GM12872 (cell line): ENCODE data around the gene GAS5.

Source experiments
- CTCF ChIP-seq: IDR thresholded peaks from 3 replicates; pipeline ENCODE4 v1.5.1; 2011; ENCODE audit warnings: low read depth, mild to moderate bottlenecking, low read length, moderate library complexity; ENCODE audit not compliant: insufficient read depth

Gene GAS5

DNA sequence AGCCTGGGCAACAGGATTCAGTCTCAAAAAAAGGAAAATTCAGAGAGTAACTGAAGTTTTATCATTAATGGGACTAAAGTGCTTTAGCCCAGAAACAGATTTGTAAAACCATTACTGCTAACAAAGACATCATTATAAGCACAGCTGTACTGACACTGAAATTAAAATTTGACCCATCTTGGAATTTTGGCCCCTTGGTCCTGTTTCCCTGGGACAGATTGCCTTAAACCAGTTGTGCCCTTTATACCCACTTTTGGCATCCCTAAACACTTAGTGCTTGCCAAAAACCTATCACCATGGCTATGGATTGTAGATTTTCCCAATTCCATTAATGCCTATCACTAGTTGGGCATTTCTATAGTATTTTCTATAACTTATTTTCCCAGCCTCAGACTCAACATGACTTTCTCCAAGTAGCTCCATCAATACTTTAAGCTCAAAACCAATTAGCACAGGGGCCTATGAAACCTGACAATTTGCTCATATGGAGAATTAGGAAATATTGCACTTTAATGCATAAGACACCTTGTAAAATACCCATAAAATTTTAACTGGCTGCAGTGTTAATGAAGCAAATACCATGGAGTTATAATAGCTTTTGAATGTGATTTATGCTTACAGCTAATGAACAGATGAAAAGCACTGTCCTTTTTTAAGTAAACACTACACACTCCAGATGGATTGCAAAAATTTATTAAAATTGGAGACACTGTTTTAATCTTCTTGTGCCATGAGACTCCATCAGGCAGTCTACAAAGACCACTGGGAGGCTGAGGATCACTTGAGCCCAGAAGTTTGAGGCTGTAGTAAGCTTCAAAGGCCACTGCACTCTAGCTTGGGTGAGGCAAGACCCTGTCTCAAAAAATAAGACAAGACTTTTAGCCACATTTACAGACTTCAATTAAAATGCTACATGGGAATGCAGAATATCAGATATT lies 4.3 kb downstream of the GAS5 start:
- TF ChIP-seq CTCF: no peak

DNA sequence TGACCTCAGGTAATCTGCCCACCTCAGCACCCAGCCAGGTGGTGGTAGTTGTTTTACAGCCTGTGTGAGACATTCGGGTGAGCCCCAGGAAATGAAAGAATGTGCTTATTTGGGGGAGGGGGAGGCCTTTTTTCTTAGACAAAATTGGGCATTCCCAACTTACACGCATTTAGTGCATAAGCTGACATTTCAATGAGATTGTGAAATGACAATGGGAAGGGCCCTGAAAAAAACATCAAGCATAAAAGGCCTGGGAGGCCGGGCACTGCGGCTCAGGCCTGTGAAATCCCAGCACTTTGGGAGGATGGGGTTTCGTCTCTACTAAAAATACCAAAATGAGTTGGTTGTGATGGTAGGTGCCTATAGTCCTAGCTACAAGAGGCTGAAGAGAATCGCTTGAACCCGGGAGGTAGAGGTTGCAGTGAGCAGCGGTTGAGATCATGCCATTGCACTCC lies 5.0 kb downstream of the GAS5 start:
- TF ChIP-seq CTCF: no peak

GRCh38 chr1:173861731-173862145 lies 6.1 kb downstream of the GAS5 start:
- TF ChIP-seq CTCF: no peak

DNA sequence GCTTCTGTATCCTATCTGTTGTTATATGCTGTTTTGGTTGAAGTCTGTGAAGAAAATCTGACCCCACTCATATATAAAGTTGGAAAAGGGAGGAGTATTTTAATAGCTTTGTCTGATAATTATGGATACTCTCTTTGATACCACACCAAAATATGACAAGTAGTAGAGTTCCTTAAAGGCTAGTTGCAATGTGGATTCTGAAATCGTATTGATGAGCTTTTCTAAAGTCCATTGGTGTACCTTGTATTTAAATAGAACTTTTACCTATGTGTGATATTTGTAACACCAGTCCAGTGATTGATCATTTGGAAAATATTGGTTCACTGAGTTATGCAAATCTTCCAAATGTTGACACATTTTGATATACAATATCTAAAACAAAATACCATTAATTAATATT lies 7.7 kb downstream of the GAS5 start:
- TF ChIP-seq CTCF: no peak

DNA sequence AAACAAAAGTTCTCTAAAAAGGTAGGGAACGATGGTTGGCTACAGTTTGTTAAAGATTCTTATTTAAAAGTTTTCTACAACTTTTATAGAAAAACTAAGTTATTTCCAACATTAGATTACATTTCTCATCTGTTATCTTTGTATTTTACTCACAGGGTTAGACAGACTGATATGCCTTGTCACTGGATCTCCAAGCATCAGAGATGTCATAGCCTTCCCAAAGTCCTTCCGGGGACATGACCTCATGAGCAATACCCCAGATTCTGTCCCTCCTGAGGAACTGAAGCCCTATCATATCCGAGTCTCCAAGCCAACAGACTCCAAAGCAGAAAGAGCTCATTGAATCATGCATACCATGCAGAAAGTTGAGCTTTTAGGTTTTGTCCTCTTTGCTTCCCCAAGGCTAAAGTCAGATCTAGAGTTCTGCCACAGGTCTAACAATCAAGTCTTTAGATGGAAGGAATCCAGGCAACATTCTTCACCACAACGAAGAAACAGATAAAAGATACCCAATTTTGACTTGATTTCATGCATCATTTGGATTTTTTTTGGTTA lies 10.3 kb downstream of the GAS5 start:
- no peak for TF ChIP-seq CTCF

DNA sequence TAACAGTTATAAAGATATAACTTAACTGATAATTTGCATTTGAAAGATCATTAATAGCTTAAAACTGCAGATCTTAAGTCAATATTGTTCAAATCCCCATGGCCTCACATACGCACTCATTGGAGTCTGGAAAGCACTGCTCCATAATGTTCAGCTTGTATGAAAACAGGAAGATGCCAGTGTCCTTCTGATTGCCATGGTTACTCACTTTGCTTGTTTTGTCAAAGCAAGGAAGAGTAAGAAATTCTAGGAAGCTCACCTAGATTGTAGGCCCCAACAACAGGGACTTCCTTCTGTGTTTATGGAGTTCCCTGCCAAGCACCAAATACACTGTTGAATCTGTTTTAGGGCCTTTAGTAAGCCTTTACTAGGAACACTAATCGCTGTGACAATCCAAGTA lies 10.9 kb downstream of the GAS5 start:
- no peak for TF ChIP-seq CTCF

DNA sequence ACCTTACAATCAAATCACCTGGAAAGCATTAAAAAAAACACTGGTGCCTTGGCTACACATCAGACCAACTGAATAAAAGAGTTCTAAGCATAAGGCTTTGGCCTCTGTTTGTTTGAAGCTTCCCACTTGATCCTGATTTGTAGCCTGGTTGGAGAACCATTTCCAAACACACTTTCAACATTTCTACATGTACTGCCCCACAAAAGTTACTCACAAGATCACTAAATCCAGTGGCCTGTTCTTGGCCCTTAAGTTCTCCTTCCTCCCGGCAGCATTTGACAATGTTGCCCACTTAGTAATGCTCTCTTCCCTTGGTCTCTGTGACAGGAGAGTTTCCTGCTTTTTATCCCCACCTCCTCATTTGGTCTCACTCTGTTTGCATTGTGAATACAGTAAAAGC lies 11.8 kb downstream of the GAS5 start:
- TF ChIP-seq CTCF: no peak
